GM13976 (cell line): ENCODE data around the gene BTK.
"Not testable (repeated sequence)": the region's sequence is repeated elsewhere in the genome, so short reads cannot be mapped to it uniquely, and the experiment has no call there.

Experiments used
- DNase-seq: peaks from one replicate; pipeline ENCODE4 v3.0.0; 2012; ENCODE audit warnings: low spot score
- CTCF ChIP-seq: IDR thresholded peaks from 2 replicates; pipeline ENCODE4 v1.5.1; 2012; ENCODE audit warnings: borderline replicate concordance, mild to moderate bottlenecking; ENCODE audit not compliant: insufficient read depth; ENCODE audit errors: extremely low read depth, missing control alignments, control extremely low read depth
- in situ Hi-C: fragments of 300-500 bp; cut with MboI; formaldehyde crosslinking; loops from one replicate; pipeline ENCODE4 v1.12.0; 2022; ENCODE audit warnings: low sequenced_read_pairs, mixed read lengths, inconsistent platforms; ENCODE audit not compliant: unreplicated experiment

Gene BTK

GRCh38 chrX:101357166-101357795 is 28.7 kb downstream of the BTK start:
- no peak for TF ChIP-seq CTCF
- DNase-seq: no peak
- in situ Hi-C loops: no loop called here

GRCh38 chrX:101349193-101349562 is 36.8 kb downstream of the BTK start:
- no peak for DNase-seq
- no peak for TF ChIP-seq CTCF
- in situ Hi-C loops: no loop called here

GRCh38 chrX:101348452-101349192 is 37.4 kb downstream of the BTK start, which contains the start of gene TIMM8A:
Gene TIMM8A, minus strand, starts transcription at chrX:101348742. Its CDS starts 78 bp downstream, at chrX:101348664.
- DNase-seq: peak; percentile 87
- in situ Hi-C loops: no loop called here
- no peak for TF ChIP-seq CTCF

GRCh38 chrX:101347859-101348451 is 38.0 kb downstream of the BTK start:
- TF ChIP-seq CTCF: no peak
- in situ Hi-C loops: no loop called here
- DNase-seq: no peak

- in situ Hi-C loops: no loop called here
- no peak for TF ChIP-seq CTCF
- DNase-seq: no peak
Measured at GRCh38 chrX:101337776-101338271, 48.2 kb downstream of the BTK start.

GRCh38 chrX:101334310-101334709 is 51.7 kb downstream of the BTK start:
- DNase-seq, in situ Hi-C loops: not testable (repeated sequence)

GRCh38 chrX:101326600-101326999 is 59.4 kb downstream of the BTK start:
- DNase-seq, in situ Hi-C loops: not testable (repeated sequence)
